Mesenchymal stem cell (in vitro differentiated cells and primary cell): ENCODE data around the gene GLCE.

Source experiments
- DNase-seq: peaks from one replicate; pipeline ENCODE4 v3.0.0-alpha.2; 2013
- H2AFZ ChIP-seq: one replicate; pipeline ENCODE4 v1.6.1; 2013; ENCODE audit warnings: low read depth, mild to moderate bottlenecking, control low read depth, inconsistent platforms, low read length, moderate library complexity
- H2AK5ac ChIP-seq: 2 replicates; pipeline ENCODE4 v1.6.1; 2013; ENCODE audit warnings: low read length, moderate library complexity, mild to moderate bottlenecking, inconsistent platforms; ENCODE audit not compliant: severe bottlenecking
- H2BK120ac ChIP-seq: one replicate; pipeline ENCODE4 v1.6.1; 2013; ENCODE audit warnings: low read depth, mild to moderate bottlenecking, inconsistent platforms, low read length, moderate library complexity
- H2BK12ac ChIP-seq, 2 experiments: one replicate each; pipeline ENCODE4 v1.6.1; 2013; ENCODE audit warnings: inconsistent platforms in 2 of 2, low read length in 2 of 2, mild to moderate bottlenecking in 2 of 2, moderate library complexity in 2 of 2, control low read depth in 1 of 2
- H2BK15ac ChIP-seq: one replicate; pipeline ENCODE4 v1.6.1; 2013; ENCODE audit warnings: mild to moderate bottlenecking, low read depth, inconsistent platforms; ENCODE audit not compliant: poor library complexity, severe bottlenecking
- H2BK5ac ChIP-seq: 2 replicates; pipeline ENCODE4 v1.6.1; 2013; ENCODE audit warnings: low read depth, mild to moderate bottlenecking, low read length, control low read depth, inconsistent platforms; ENCODE audit not compliant: poor library complexity, severe bottlenecking
- H3K14ac ChIP-seq, 2 experiments: one replicate each; pipeline ENCODE4 v1.6.1; 2013; ENCODE audit warnings: inconsistent platforms in 2 of 2, low read length in 2 of 2, control low read depth in 1 of 2, mild to moderate bottlenecking in 1 of 2, moderate library complexity in 1 of 2
- H3K18ac ChIP-seq, 2 experiments: one replicate each; pipeline ENCODE4 v1.6.1; 2013; ENCODE audit warnings: inconsistent platforms in 2 of 2, low read length in 2 of 2, control low read depth in 1 of 2, low read depth in 1 of 2, mild to moderate bottlenecking in 1 of 2
- H3K23ac ChIP-seq, 2 experiments: one replicate each; pipeline ENCODE4 v1.6.1; 2013; ENCODE audit warnings: inconsistent platforms in 2 of 2, low read length in 2 of 2, mild to moderate bottlenecking in 2 of 2, moderate library complexity in 2 of 2, control low read depth in 1 of 2
- H3K27ac ChIP-seq: 2 replicates; pipeline ENCODE4 v1.5.1; 2013; ENCODE audit warnings: mild to moderate bottlenecking, moderate library complexity, low read length, control low read depth, inconsistent platforms; ENCODE audit not compliant: poor library complexity, severe bottlenecking
- H3K27me3 ChIP-seq, 2 experiments: 2 replicates each; pipeline versions ENCODE4 v1.6.1 to v1.7.0; 2013; ENCODE audit warnings: low read length in 2 of 2, mild to moderate bottlenecking in 2 of 2, moderate library complexity in 2 of 2, control low read depth in 1 of 2, inconsistent platforms in 1 of 2; ENCODE audit not compliant: control insufficient read depth in 1 of 2, insufficient read depth in 1 of 2
- H3K36me3 ChIP-seq, 2 experiments: 2 replicates each; pipeline versions ENCODE4 v1.6.1 to v1.7.0; 2013; ENCODE audit warnings: low read length in 2 of 2, control low read depth in 1 of 2, inconsistent platforms in 1 of 2, low read depth in 1 of 2, mild to moderate bottlenecking in 1 of 2; ENCODE audit not compliant: insufficient read depth in 2 of 2, control insufficient read depth in 1 of 2
- H3K4ac ChIP-seq, 2 experiments: one replicate each; pipeline ENCODE4 v1.6.1; 2013; ENCODE audit warnings: inconsistent platforms in 2 of 2, low read length in 2 of 2, mild to moderate bottlenecking in 2 of 2, moderate library complexity in 2 of 2, control low read depth in 1 of 2, low read depth in 1 of 2
- H3K4me1 ChIP-seq: 2 replicates; pipeline ENCODE4 v1.6.1; 2013; ENCODE audit warnings: low read depth, low read length, control low read depth; ENCODE audit not compliant: control insufficient read depth, insufficient read depth
- H3K4me2 ChIP-seq: 2 replicates; pipeline ENCODE4 v1.6.1; 2013; ENCODE audit warnings: low read length, mild to moderate bottlenecking, inconsistent platforms; ENCODE audit not compliant: poor library complexity, severe bottlenecking
- H3K4me3 ChIP-seq, 2 experiments: 2 replicates each; pipeline versions ENCODE4 v1.5.1 to v1.7.0; 2013; ENCODE audit warnings: low read length in 2 of 2, mild to moderate bottlenecking in 2 of 2, control low read depth in 1 of 2, low read depth in 1 of 2; ENCODE audit not compliant: insufficient read depth in 1 of 2
- H3K79me1 ChIP-seq: replicated peaks from 2 replicates; pipeline ENCODE4 v1.6.1; 2013; ENCODE audit warnings: mild to moderate bottlenecking, control low read depth, low read length, inconsistent platforms; ENCODE audit not compliant: poor library complexity, severe bottlenecking
- H3K9ac ChIP-seq: 2 replicates; pipeline ENCODE4 v1.7.0; 2013; ENCODE audit warnings: mild to moderate bottlenecking, low read length, moderate library complexity
- H3K9me3 ChIP-seq: 2 replicates; pipeline ENCODE4 v1.7.0; 2013; ENCODE audit warnings: mild to moderate bottlenecking, low read length; ENCODE audit not compliant: control insufficient read depth
- H4K8ac ChIP-seq: one replicate; pipeline ENCODE4 v1.6.1; 2013; ENCODE audit warnings: inconsistent platforms, mild to moderate bottlenecking, low read length, moderate library complexity
- H4K91ac ChIP-seq: one replicate; pipeline ENCODE4 v1.6.1; 2013; ENCODE audit warnings: mild to moderate bottlenecking, low read length, inconsistent platforms
- WGBS: methylation state at CpG from one replicate; pipeline ENCODE4 v1.1.7; 2013; ENCODE audit warnings: mixed read lengths; 5-methylcytosine and 5-hydroxymethylcytosine counted together

The GLCE gene

GRCh38 chr15:69117431-69117871 lies 43.0 kb upstream of the GLCE start:
- Histone ChIP-seq H3K4me2 (no peak overlapping the region), H3K9ac (no peak overlapping the region), H3K27ac (no peak overlapping the region), H2BK15ac (no peak overlapping the region), H4K91ac (no peak overlapping the region), H2AK5ac (no peak overlapping the region), H3K4me1 (peaks cover 3% of the 10 kb centered on the region), H3K9me3 (peaks cover 3% of the 10 kb centered on the region), H3K36me3 (no peaks in the 10 kb centered on the region), H3K27me3 (peaks cover 58 to 88% of the 10 kb centered on the region in 2 experiments), H2AFZ (no peak overlapping the region), H3K4me3 (no peak overlapping the region), H2BK120ac (no peak overlapping the region), H3K18ac (no peak overlapping the region), H4K8ac (no peak overlapping the region), H3K4ac (no peak overlapping the region), H2BK5ac (no peak overlapping the region), H3K23ac (no peak overlapping the region), H3K14ac (peak overlapping the region in 1 of 2 experiments; percentile 13), H2BK12ac (no peak overlapping the region), H3K79me1 (no peaks in the 10 kb centered on the region)
- 18% methylated on average over 7 of the region's 7 CpGs for WGBS
- DNase-seq = no peak

- Histone ChIP-seq H3K27me3 (peaks cover 58 to 88% of the 10 kb centered on the region in 2 experiments), H3K79me1 (no peaks in the 10 kb centered on the region), H3K9ac (no peak overlapping the region), H3K23ac (no peak overlapping the region), H2AFZ (no peak overlapping the region), H3K18ac (no peak overlapping the region), H4K91ac (no peak overlapping the region), H3K36me3 (no peaks in the 10 kb centered on the region), H3K27ac (no peak overlapping the region), H3K4me3 (peak overlapping the region in 1 of 2 experiments; percentile 36), H3K4me1 (peaks cover 3% of the 10 kb centered on the region), H3K4me2 (no peak overlapping the region), H4K8ac (no peak overlapping the region), H2BK120ac (no peak overlapping the region), H3K4ac (no peak overlapping the region), H2AK5ac (no peak overlapping the region), H3K14ac (no peak overlapping the region), H2BK12ac (no peak overlapping the region), H2BK5ac (no peak overlapping the region), H2BK15ac (no peak overlapping the region), H3K9me3 (peaks cover 3% of the 10 kb centered on the region)
- DNase-seq = no peak
- 17% methylated on average over 3 of the region's 4 CpGs for WGBS
Observed at GRCh38 chr15:69118089-69118488, 42.3 kb upstream of the GLCE start.

GRCh38 chr15:69119001-69119400 lies 41.4 kb upstream of the GLCE start:
- WGBS = 38% methylated on average over 1 of the region's 2 CpGs
- Histone ChIP-seq H3K9ac (no peak overlapping the region), H2BK120ac (no peak overlapping the region), H2AK5ac (no peak overlapping the region), H3K9me3 (peaks cover 3% of the 10 kb centered on the region), H4K8ac (no peak overlapping the region), H2BK15ac (no peak overlapping the region), H3K18ac (no peak overlapping the region), H3K23ac (no peak overlapping the region), H3K27me3 (peaks cover 50 to 81% of the 10 kb centered on the region in 2 experiments), H3K4me2 (no peak overlapping the region), H3K27ac (no peak overlapping the region), H3K4ac (no peak overlapping the region), H3K4me3 (peak overlapping the region in 1 of 2 experiments; percentile 36), H3K4me1 (peaks cover 3% of the 10 kb centered on the region), H3K36me3 (no peaks in the 10 kb centered on the region), H3K14ac (no peak overlapping the region), H2BK5ac (no peak overlapping the region), H2BK12ac (no peak overlapping the region), H2AFZ (no peak overlapping the region), H4K91ac (no peak overlapping the region), H3K79me1 (no peaks in the 10 kb centered on the region)
- DNase-seq = no peak

- peaks cover 42 to 75% of the 10 kb centered on the region in 2 experiments for H3K27me3 ChIP-seq
- H2BK120ac ChIP-seq = no peak overlapping the region
- H4K8ac ChIP-seq = no peak overlapping the region
- no peak overlapping the region for H2BK15ac ChIP-seq
- H4K91ac ChIP-seq = no peak overlapping the region
- DNase-seq = no peak
- 0% methylated on average over 1 of the region's 5 CpGs for WGBS
- no peak overlapping the region for H3K4me3 ChIP-seq
- no peak overlapping the region for H3K14ac ChIP-seq
- no peaks in the 10 kb centered on the region for H3K9me3 ChIP-seq
- no peaks in the 10 kb centered on the region for H3K79me1 ChIP-seq
- no peak overlapping the region for H3K4me2 ChIP-seq
- H3K18ac ChIP-seq = no peak overlapping the region
- H3K4me1 ChIP-seq = peaks cover 4% of the 10 kb centered on the region
- no peak overlapping the region for H3K27ac ChIP-seq
- H3K23ac ChIP-seq = no peak overlapping the region
- no peak overlapping the region for H2AK5ac ChIP-seq
- H2AFZ ChIP-seq = no peak overlapping the region
- H3K9ac ChIP-seq = no peak overlapping the region
- H3K4ac ChIP-seq = no peak overlapping the region
- no peak overlapping the region for H2BK5ac ChIP-seq
- no peaks in the 10 kb centered on the region for H3K36me3 ChIP-seq
- no peak overlapping the region for H2BK12ac ChIP-seq
Observed at GRCh38 chr15:69119683-69120395, 40.6 kb upstream of the GLCE start.
